Testis (tissue), 3 donors: ENCODE data around the gene IKZF1. TPM values are rescaled to one million over a fixed set of nuclear protein-coding genes. Genes with fewer than 3 reads are reported as not detected.

Experiments
- DNase-seq: peaks from one replicate; pipeline ENCODE4 v3.0.0-alpha.2; 2019
- H3K27ac ChIP-seq, 2 donors: fragments of 200-600 bp; sonication (generic); one replicate each; pipeline ENCODE4 v1.5.1; 2019
- H3K27me3 ChIP-seq: fragments of 200-600 bp; sonication (generic); one replicate; pipeline ENCODE4 v1.5.1; 2019
- H3K36me3 ChIP-seq: fragments of 200-600 bp; sonication (generic); one replicate; pipeline ENCODE4 v1.5.1; 2017; ENCODE audit warnings: low read depth; ENCODE audit errors: missing control alignments
- H3K4me1 ChIP-seq: fragments of 200-600 bp; sonication (generic); one replicate; pipeline ENCODE4 v1.5.1; 2019
- H3K4me3 ChIP-seq, 2 donors: fragments of 200-600 bp; sonication (generic); one replicate each; pipeline ENCODE4 v1.5.1; 2017 to 2019
- H3K9me3 ChIP-seq: fragments of 200-600 bp; sonication (generic); one replicate; pipeline ENCODE4 v1.5.1; 2017
- POLR2A ChIP-seq: fragments of 450-650 bp; IDR thresholded peaks from one replicate; pipeline ENCODE4 v1.6.1; 2017; ENCODE audit warnings: antibody characterized with exemption, mild to moderate bottlenecking, moderate library complexity
- WGBS, 2 donors: methylation state at CpG; one replicate each; pipeline ENCODE4 v1.1.5; 2018; 5-methylcytosine and 5-hydroxymethylcytosine counted together
- intact Hi-C: fragments of 100-400 bp; cut with DNase I; formaldehyde crosslinking; loops from one replicate; pipeline ENCODE4 v1.15.1; 2023; ENCODE audit warnings: low total_unique reads
- polyA plus RNA-seq: library from polyadenylated mRNA; stranded (reverse); fragments of 350-450 nt; fragmentation: Illumina TruSeq; extraction: RNeasy Lipid Tissue Mini Kit (QIAGEN cat#74804); gene quantifications from one replicate; pipeline ENCODE4 v1.2.3, GENCODE V29; 2014; ENCODE audit warnings: low read depth, low replicate concordance; ENCODE audit not compliant: insufficient read depth
- total RNA-seq, 2 donors: library from RNA; depleted of rRNA; stranded (reverse); fragments of >200 nt; gene quantifications; one replicate each; pipeline ENCODE4 v1.2.3, GENCODE V29; 2016
- TF ChIP-seq, protein P1 (sequence below), 3 experiments: fragments of 450-650 bp in 2 of 3; fragments of 200-600 bp in 1 of 3; sonication (generic) in 1 of 3; IDR thresholded peaks; one replicate each; pipeline ENCODE4 v1.5.1; 2016 to 2019; ENCODE audit warnings: antibody characterized with exemption in 3 of 3, mild to moderate bottlenecking in 2 of 3, moderate library complexity in 1 of 3

The IKZF1 gene
- total and polyA plus RNA-seq, 3 donors from 2014 or later, result 4.2 to 10.4 (median 9.9) TPM

DNA sequence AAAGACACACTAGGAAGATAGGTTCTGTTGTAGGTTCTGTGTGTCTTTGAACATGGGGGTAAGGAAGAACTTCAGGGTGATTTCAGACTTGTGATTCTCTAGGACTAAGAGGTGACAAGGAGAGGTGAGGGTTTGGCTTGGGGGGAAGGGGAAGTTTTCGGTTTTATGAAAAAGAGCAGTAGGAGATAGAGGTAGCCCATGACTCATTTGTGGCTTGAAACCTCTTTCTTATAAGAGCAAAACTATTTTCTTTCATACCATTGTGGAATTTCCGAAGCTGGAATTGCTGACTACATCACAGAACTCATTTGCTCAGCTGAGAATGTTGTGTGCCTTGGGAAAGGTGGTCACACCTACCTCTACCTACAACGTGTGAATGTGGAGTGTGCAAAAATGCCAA lies 39.6 kb upstream of the IKZF1 start:
- no peak overlapping the region for H3K27ac ChIP-seq
- intact Hi-C loops, result no loop called here
- no peak overlapping the region for H3K4me3 ChIP-seq
- no peaks in the 10 kb centered on the region for H3K27me3 ChIP-seq
- no peak for DNase-seq
- no peaks in the 10 kb centered on the region for H3K9me3 ChIP-seq
- WGBS, 2 donors, result 71 to 79% methylated on average over 3 of the region's 3 CpGs
- no peaks in the 10 kb centered on the region for H3K36me3 ChIP-seq
- no peaks in the 10 kb centered on the region for H3K4me1 ChIP-seq
- TF ChIP-seq POLR2A, result no peak
- TF ChIP-seq, protein P1, sequence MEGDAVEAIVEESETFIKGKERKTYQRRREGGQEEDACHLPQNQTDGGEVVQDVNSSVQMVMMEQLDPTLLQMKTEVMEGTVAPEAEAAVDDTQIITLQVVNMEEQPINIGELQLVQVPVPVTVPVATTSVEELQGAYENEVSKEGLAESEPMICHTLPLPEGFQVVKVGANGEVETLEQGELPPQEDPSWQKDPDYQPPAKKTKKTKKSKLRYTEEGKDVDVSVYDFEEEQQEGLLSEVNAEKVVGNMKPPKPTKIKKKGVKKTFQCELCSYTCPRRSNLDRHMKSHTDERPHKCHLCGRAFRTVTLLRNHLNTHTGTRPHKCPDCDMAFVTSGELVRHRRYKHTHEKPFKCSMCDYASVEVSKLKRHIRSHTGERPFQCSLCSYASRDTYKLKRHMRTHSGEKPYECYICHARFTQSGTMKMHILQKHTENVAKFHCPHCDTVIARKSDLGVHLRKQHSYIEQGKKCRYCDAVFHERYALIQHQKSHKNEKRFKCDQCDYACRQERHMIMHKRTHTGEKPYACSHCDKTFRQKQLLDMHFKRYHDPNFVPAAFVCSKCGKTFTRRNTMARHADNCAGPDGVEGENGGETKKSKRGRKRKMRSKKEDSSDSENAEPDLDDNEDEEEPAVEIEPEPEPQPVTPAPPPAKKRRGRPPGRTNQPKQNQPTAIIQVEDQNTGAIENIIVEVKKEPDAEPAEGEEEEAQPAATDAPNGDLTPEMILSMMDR (IDR thresholded peaks at IDR 0.05), result no peak

DNA sequence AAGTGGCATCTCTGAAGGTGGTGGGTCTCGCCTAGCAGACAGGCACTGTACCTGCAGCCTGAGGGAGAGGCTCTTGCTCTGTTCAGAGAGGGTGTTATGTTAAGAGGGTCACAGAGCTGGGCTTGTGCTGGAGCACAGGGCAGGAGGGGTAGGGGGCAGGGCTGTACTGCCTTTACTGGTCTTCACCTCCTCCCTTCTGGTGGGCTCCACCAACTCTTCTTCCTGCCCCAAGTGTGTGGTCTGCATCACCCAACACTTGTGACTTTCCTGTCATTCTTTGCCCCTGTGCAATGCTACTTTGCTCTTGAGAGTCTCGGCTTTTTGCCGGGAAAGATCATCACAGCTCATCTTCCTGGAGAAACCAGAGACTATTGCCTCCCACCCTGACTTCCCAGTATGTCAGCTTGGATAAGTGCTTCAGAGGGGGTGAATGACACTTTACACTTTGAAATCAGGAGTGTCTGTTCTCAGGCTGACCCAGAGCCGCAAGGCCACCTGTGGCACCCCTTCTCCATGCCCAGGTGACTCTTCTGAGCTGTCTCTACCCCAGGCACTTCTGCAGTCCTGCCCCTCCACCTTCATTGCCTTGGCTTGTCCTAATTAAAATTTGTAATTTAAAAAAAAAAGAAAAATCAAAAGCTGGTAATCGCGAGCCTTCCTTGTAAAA lies 38.4 kb upstream of the IKZF1 start:
- Histone ChIP-seq H3K4me1 (no peaks in the 10 kb centered on the region), H3K36me3 (no peaks in the 10 kb centered on the region), H3K4me3 (no peak overlapping the region), H3K27ac (no peak overlapping the region), H3K9me3 (no peaks in the 10 kb centered on the region), H3K27me3 (no peaks in the 10 kb centered on the region)
- intact Hi-C loops, result no loop called here
- 80 to 90% methylated on average over 6 of the region's 6 CpGs for WGBS, 2 donors
- DNase-seq, result no peak
- TF ChIP-seq, protein P1 (IDR thresholded peaks at IDR 0.05), result no peak
- no peak for TF ChIP-seq POLR2A

DNA sequence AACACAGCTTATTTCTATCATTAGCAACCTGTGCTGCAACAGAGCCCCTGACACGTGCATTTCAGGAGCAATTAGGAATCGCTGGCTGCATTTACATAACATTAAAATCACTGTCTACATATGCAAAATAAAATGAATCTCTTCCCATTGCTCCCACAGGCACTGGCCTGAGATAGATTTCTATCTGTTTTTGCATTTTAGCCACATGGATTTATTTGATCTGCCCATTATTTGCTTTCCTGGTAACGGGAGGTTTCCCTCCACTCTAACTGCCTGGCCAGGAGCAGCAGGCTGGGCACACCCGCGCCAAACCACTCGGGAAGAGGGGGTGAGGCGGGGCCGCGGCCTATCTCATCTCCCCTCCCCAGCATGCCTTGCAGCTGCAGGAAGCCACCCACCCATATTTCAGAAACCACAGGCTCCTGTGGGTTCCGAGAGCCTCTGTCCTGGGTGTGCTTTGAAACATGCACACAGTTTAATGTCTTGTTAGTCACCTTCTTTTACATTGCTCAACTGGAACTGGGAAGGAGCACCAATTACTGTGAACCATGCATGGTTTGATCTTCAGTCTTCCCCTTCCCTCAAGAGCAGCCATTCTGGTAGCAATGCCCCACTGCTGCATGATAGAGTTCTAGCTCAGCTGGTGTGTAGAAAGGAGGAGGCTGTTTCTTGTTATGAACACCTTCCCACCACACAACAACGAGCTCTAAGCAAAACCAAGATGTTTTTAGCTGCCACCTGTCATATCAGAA lies 37.7 kb upstream of the IKZF1 start:
- Histone ChIP-seq H3K27me3 (no peaks in the 10 kb centered on the region), H3K27ac (no peak overlapping the region), H3K36me3 (no peaks in the 10 kb centered on the region), H3K9me3 (no peaks in the 10 kb centered on the region), H3K4me3 (no peak overlapping the region), H3K4me1 (no peaks in the 10 kb centered on the region)
- no peak for DNase-seq
- TF ChIP-seq, protein P1 (IDR thresholded peaks at IDR 0.05), result no peak
- intact Hi-C loops, result no loop called here
- 72 to 77% methylated on average over 11 of the region's 11 CpGs for WGBS, 2 donors

DNA sequence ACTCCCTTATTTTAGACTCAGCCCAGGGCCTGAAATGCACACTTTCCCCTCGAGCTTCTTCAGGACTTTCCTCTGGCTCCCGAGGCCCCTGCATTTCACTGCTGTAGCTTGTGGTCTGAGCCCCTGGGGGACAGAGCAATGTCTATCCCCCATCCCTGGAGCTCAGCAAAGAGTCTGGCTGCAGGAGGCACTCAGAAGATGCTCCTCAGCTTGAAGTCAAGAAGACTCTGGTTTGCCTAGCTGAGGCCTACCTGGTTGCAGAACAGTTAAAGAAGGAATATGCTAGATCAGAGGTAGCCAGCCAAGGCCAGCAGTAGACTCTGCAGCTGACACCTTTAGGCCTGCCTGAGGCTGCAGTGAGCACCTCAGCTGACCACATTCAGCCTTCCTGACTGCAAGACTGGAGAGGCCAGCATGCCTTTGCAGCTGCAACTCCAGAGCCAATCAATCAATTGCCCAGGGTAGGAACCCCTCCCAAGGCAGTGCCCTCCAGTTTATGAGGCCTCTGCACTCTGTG lies 36.9 kb upstream of the IKZF1 start:
- intact Hi-C loops, result no loop called here
- Histone ChIP-seq H3K27ac (no peak overlapping the region), H3K9me3 (no peaks in the 10 kb centered on the region), H3K27me3 (no peaks in the 10 kb centered on the region), H3K4me1 (no peaks in the 10 kb centered on the region), H3K36me3 (no peaks in the 10 kb centered on the region), H3K4me3 (no peak overlapping the region)
- 77 to 82% methylated on average over 2 of the region's 2 CpGs for WGBS, 2 donors
- no peak for DNase-seq
- no peak for TF ChIP-seq POLR2A
- TF ChIP-seq, protein P1 (IDR thresholded peaks at IDR 0.05), result no peak
